ENCODE measurements around the gene VWF. TPM values are rescaled to one million over a fixed set of nuclear protein-coding genes. Genes with fewer than 3 reads are reported as not detected.
"Not testable (repeated sequence)": the region's sequence is repeated elsewhere in the genome, so short reads cannot be mapped to it uniquely, and the experiment has no call there.

The VWF gene
- total RNA-seq, 4 donors from 2014 or later, result 21.1 to 92.5 (median 49.7) TPM

GRCh38 chr12:6106218-6106617 lies 18.3 kb downstream of the VWF start:
- Histone ChIP-seq H3K4me3 (no peak overlapping the region), H3K36me3 (no peaks in the 10 kb centered on the region), H3K27me3 (no peaks in the 10 kb centered on the region), H3K4me1 (peaks cover 0 to 7% (median 0%) of the 10 kb centered on the region in 3 donors), H3K27ac (no peak overlapping the region), H3K9me3 (no peaks in the 10 kb centered on the region)
- intact Hi-C loops (cut with DNase I), result no loop called here
- TF ChIP-seq CTCF (IDR thresholded peaks at IDR 0.05) (no peak), POLR2A (IDR thresholded peaks at IDR 0.05) (no peak)
- no peak for DNase-seq
- WGBS, 2 donors, result 88 to 96% methylated on average over 3 of the region's 3 CpGs

DNA sequence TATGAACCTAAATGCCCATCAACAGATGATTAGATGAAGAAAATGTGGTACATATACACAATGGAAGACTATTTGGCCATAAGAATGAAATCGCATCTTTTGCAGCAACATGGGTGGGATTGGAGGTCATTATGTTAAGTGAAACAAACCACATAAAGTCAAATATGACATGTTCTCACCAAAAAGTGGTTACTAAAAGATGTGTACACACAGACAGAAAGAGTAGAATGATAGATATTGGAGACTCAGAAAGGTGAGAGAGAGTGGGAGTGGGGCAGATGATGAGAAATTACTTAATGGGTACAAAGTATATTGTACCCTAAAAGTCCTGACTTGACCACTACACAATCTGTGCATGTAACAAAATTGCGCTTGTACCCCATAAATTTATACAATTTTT lies 19.6 kb downstream of the VWF start:
- H3K9me3 ChIP-seq, result no peaks in the 10 kb centered on the region
- WGBS, 2 donors, result 88 to 93% methylated on average over 2 of the region's 2 CpGs
- intact Hi-C loops (cut with DNase I), result no loop called here
- peaks cover 0 to 7% (median 0%) of the 10 kb centered on the region in 3 donors for H3K4me1 ChIP-seq
- H3K27ac ChIP-seq, result no peak overlapping the region
- no peak for DNase-seq
- no peaks in the 10 kb centered on the region for H3K36me3 ChIP-seq
- TF ChIP-seq CTCF (IDR thresholded peaks at IDR 0.05) (no peak), POLR2A (IDR thresholded peaks at IDR 0.05) (no peak)
- H3K27me3 ChIP-seq, result no peaks in the 10 kb centered on the region
- H3K4me3 ChIP-seq, result no peak overlapping the region

GRCh38 chr12:6104027-6104426 lies 20.4 kb downstream of the VWF start:
- no peak for TF ChIP-seq CTCF (IDR thresholded peaks at IDR 0.05)
- Histone ChIP-seq H3K36me3 (no peaks in the 10 kb centered on the region), H3K4me3 (no peak overlapping the region), H3K27me3 (no peaks in the 10 kb centered on the region), H3K9me3 (no peaks in the 10 kb centered on the region), H3K27ac (no peak overlapping the region), H3K4me1 (peaks cover 0 to 7% (median 0%) of the 10 kb centered on the region in 3 donors)
- 64 to 65% methylated on average over 3 of the region's 3 CpGs for WGBS, 2 donors
- DNase-seq, result no peak
- intact Hi-C loops (cut with DNase I), result no loop called here

GRCh38 chr12:6102021-6102420 lies 22.4 kb downstream of the VWF start:
- intact Hi-C loops (cut with DNase I); H3K4me1 ChIP-seq; H3K9me3 ChIP-seq; H3K36me3 ChIP-seq; H3K27me3 ChIP-seq; DNase-seq; H3K4me3 ChIP-seq; H3K27ac ChIP-seq: not testable (repeated sequence)
- 89 to 90% methylated on average over 4 to 5 of the region's 5 CpGs for WGBS, 2 donors

DNA sequence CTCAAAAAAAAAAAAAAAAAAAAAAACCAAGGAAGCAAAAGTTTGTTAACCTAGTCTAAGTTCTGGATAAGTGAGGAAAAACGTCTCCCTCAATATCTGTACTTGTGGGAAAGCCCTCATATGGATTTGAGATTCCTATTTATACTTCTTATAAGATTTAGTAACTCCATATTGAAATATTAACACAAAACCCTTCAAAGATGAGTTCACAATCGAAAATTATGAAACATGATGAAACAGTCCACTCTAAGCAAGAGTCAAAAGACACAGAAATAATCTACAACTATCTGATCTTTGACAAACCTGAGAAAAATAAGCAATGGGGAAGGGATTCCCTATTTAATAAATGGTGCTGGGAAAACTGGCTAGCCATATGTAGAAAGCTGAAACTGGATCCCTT lies 25.2 kb downstream of the VWF start:
- Histone ChIP-seq H3K4me3 (no peak overlapping the region), H3K36me3 (no peaks in the 10 kb centered on the region), H3K9me3 (no peaks in the 10 kb centered on the region), H3K4me1 (peaks cover 0 to 5% (median 0%) of the 10 kb centered on the region in 3 donors), H3K27ac (no peak overlapping the region), H3K27me3 (no peaks in the 10 kb centered on the region)
- TF ChIP-seq POLR2A (IDR thresholded peaks at IDR 0.05), result no peak
- no peak for TF ChIP-seq CTCF (IDR thresholded peaks at IDR 0.05)
- no peak for DNase-seq
- intact Hi-C loops (cut with DNase I), result no loop called here
- 43 to 71% methylated on average over 2 of the region's 2 CpGs for WGBS, 2 donors

DNA sequence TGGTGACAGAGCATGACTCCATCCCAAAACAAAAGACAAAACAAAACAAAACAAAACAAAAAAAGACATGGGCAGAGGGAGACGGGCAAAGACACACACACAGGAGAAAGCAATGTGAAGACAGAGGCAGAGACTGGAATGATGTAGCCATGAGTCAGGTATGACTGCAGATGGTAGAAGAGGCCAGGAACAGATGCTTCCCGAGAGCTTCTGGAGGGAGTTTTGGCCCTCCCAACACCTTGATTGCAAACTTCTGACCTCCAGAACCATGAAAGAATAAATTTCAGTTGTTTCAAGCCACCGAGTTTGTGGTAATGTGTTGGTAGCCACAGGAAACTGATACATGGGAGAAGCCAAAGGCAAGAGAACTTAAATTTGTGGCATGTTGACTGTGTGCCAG lies 27.1 kb downstream of the VWF start:
- TF ChIP-seq CTCF (IDR thresholded peaks at IDR 0.05) (no peak), POLR2A (IDR thresholded peaks at IDR 0.05) (no peak)
- no peaks in the 10 kb centered on the region for H3K27me3 ChIP-seq
- H3K4me3 ChIP-seq, result no peak overlapping the region
- no peak for DNase-seq
- H3K9me3 ChIP-seq, result no peaks in the 10 kb centered on the region
- 26 to 52% methylated on average over 3 of the region's 3 CpGs for WGBS, 2 donors
- H3K4me1 ChIP-seq, result peaks cover 15 to 24% (median 16%) of the 10 kb centered on the region in 3 donors
- peak overlapping the region in 2 of 4 donors; percentile 3 to 6 for H3K27ac ChIP-seq
- intact Hi-C loops (cut with DNase I), result no loop called here
- no peaks in the 10 kb centered on the region for H3K36me3 ChIP-seq
